Activated B cell treated with CpG ODN at 0.5 μM for 24 hours (primary cell): ENCODE results near the gene TOR1B. TPM values are rescaled to one million over a fixed set of nuclear protein-coding genes. Genes with fewer than 3 reads are reported as not detected.
A peak's percentile ranks its signal among the peaks of the same experiment; 100 is the strongest.
"Not testable (repeated sequence)": the region's sequence is repeated elsewhere in the genome, so short reads cannot be mapped to it uniquely, and the experiment has no call there.

ENCODE experiments used
- ATAC-seq: fragments of 200-7000 bp; cut with Tn5 transposase; one replicate; pipeline ENCODE4 v1.10.0; 2021; ENCODE audit warnings: low read depth, mild to moderate bottlenecking, moderate library complexity
- CTCF ChIA-PET: fragments of 350-600 bp; sonication (Branson Sonifier 250); formaldehyde crosslinking; loops from one replicate; lab custom pipeline; 2021; ENCODE audit warnings: antibody characterized with exemption; lab: Charles Lee
- POLR2A ChIA-PET: fragments of 350-600 bp; sonication (Branson Sonifier 250); formaldehyde crosslinking; loops from one replicate; lab custom pipeline; 2021; ENCODE audit warnings: antibody characterized with exemption; lab: Charles Lee
- DNase-seq: peaks from one replicate; pipeline ENCODE4 v3.0.0; 2022
- H3K27ac Mint-ChIP-seq: one replicate; pipeline ENCODE4 v1.8.0; 2020; ENCODE audit warnings: mixed read lengths
- H3K27me3 Mint-ChIP-seq: one replicate; pipeline ENCODE4 v1.8.0; 2021; ENCODE audit warnings: mixed read lengths
- H3K36me3 Mint-ChIP-seq: one replicate; pipeline ENCODE4 v1.8.0; 2021; ENCODE audit warnings: low read depth, mixed read lengths
- H3K4me1 Mint-ChIP-seq: one replicate; pipeline ENCODE4 v1.8.0; 2021; ENCODE audit warnings: mixed read lengths
- H3K4me3 Mint-ChIP-seq: one replicate; pipeline ENCODE4 v1.8.0; 2020; ENCODE audit warnings: mild to moderate bottlenecking, mixed read lengths
- H3K9me3 Mint-ChIP-seq: one replicate; pipeline ENCODE4 v1.8.0; 2020; ENCODE audit warnings: mixed read lengths
- intact Hi-C: fragments of 100-400 bp; cut with micrococcal nuclease; formaldehyde crosslinking; loops from one replicate; pipeline ENCODE4 v1.15.1; 2024
- total RNA-seq: library from RNA; stranded (reverse); gene quantifications from 2 replicates; pipeline ENCODE4 v1.2.3, GENCODE V29; 2022
- TF ChIP-seq, protein P1 (sequence below): fragments of 200-600 bp; IDR thresholded peaks from one replicate; pipeline ENCODE4 v1.8.0; 2022; ENCODE audit warnings: antibody characterized with exemption, mild to moderate bottlenecking

The TOR1B gene
- total RNA-seq, 1 donor from 2014 or later: 15.3 TPM

DNA sequence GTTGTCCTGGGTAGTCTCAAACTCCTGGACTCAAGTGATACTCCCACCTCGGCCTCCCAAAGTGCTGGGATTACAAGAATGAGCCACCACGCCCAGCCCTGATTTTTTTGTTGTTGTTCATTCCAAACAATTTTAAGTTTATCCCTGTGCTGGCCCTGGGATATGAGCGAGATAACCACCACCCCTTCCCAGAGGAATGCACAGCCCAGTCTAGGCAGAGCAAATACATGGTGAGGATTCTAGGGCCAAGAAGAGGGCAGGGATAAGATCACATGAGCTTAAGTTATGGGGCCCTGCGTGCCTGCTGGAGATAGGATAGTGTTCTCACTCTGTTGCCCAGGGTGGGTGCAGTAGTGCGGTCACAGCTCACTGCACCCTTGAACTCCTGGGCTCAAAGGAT lies 21.0 kb upstream of the TOR1B start:
- peaks cover 17% of the 10 kb centered on the region for H3K27me3 Mint-ChIP-seq
- ChIA-PET POLR2A (interaction anchor here (0.9 kb wide), 1 partner anchor 650 kb away, joined by 4 read pairs; no protein-coding TSS in a partner anchor), CTCF (interaction anchor here (1.5 to 5.4 kb wide), 4 partner anchors 22 to 650 kb away, joined by 4 to 18 read pairs (median 10); no protein-coding TSS in a partner anchor)
- no peak for ATAC-seq
- TF ChIP-seq, protein P1, sequence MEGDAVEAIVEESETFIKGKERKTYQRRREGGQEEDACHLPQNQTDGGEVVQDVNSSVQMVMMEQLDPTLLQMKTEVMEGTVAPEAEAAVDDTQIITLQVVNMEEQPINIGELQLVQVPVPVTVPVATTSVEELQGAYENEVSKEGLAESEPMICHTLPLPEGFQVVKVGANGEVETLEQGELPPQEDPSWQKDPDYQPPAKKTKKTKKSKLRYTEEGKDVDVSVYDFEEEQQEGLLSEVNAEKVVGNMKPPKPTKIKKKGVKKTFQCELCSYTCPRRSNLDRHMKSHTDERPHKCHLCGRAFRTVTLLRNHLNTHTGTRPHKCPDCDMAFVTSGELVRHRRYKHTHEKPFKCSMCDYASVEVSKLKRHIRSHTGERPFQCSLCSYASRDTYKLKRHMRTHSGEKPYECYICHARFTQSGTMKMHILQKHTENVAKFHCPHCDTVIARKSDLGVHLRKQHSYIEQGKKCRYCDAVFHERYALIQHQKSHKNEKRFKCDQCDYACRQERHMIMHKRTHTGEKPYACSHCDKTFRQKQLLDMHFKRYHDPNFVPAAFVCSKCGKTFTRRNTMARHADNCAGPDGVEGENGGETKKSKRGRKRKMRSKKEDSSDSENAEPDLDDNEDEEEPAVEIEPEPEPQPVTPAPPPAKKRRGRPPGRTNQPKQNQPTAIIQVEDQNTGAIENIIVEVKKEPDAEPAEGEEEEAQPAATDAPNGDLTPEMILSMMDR: no peak
- H3K36me3 Mint-ChIP-seq: no peaks in the 10 kb centered on the region
- no peaks in the 10 kb centered on the region for H3K9me3 Mint-ChIP-seq
- H3K4me1 Mint-ChIP-seq: peaks cover 3% of the 10 kb centered on the region
- no peak overlapping the region for H3K4me3 Mint-ChIP-seq
- intact Hi-C loops: loop anchor here (5.0 kb wide), 1 partner anchor 775 kb away; no protein-coding TSS in a partner anchor
- no peak overlapping the region for H3K27ac Mint-ChIP-seq
- no peak for DNase-seq

DNA sequence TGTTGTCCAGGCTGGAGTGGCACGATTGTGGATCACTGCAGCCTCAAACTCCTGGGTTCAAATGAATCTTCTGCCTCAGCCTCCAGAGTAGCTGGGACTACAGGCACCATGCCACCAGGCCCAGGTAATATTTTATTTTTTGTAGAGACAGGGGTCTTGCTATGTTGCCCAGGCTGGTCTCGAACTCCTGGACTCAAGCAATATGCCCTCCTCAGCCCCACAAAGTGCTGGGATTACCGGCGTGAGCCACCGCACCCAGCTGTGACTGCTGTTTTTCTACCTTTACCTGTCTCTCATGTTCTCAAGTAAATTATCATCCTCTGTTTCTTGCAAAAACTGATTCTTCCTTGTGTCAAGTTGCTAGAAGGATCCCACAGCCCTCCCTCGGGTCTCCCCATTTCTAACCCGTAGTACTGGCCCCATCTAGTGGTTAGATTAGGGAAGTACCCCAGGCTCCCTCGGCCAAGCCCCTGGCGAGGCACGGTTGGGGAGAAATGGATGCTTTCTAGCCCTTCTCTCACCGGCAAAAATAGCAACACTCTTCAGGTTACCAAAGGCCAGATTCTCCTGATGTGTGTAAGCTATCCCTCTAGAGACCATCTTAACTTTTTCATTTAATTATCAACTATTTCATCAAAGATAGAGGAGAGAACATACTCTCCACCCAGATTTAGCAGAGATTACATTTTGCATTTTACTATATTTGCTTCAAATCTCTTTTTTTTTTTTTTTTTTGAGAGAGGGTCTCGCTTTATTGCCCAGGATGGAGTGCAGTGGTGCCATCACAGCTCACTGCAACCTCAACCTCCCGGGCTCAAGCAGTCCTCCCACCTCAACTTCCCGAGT lies 19.2 kb upstream of the TOR1B start:
- Mint-ChIP-seq H3K4me3 (no peak overlapping the region), H3K27me3 (peaks cover 15% of the 10 kb centered on the region), H3K4me1 (peaks cover 3% of the 10 kb centered on the region), H3K9me3 (no peaks in the 10 kb centered on the region), H3K36me3 (no peaks in the 10 kb centered on the region), H3K27ac (no peak overlapping the region)
- peak; percentile 46 for DNase-seq
- ATAC-seq: peak; percentile 98
- POLR2A ChIA-PET: interaction anchor here (0.6 to 1.4 kb wide), 4 partner anchors 173 to 645 kb away, joined by 3 to 7 read pairs (median 4); no protein-coding TSS in a partner anchor
- CTCF ChIA-PET: interaction anchor here (1.5 to 5.4 kb wide), 7 partner anchors 24 to 652 kb away, joined by 4 to 18 read pairs (median 6); no protein-coding TSS in a partner anchor
- intact Hi-C loops: loop anchor here (1.0 to 5.0 kb wide), 6 partner anchors 46 to 776 kb away; partner anchors contain the start of gene ASB6
- TF ChIP-seq, protein P1: peak; percentile 74

DNA sequence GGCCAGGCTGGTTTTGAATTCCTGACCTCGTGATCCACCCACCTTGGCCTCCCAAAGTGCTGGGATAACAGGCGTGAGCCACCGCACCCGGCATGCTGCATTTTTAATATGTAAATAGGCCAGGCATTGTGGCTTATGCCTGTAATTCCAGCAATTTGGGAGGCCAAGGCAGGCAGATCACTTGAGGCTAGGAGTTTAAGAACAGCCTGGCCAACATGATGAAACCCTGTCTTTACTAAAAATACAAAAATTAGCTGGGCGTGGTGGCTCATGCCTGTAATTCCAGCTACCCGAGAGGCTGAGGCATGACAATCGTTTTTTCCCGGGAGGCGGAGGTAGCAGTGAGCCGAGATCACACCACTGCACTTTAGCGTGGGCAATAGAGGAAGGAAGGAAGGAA lies 18.0 kb upstream of the TOR1B start:
- ATAC-seq, H3K9me3 Mint-ChIP-seq, H3K4me1 Mint-ChIP-seq, H3K36me3 Mint-ChIP-seq, DNase-seq, H3K4me3 Mint-ChIP-seq, H3K27ac Mint-ChIP-seq: not testable (repeated sequence)
- ChIA-PET CTCF (interaction anchor here (1.3 to 5.4 kb wide), 3 partner anchors 47 to 653 kb away, joined by 3 to 18 read pairs (median 9); no protein-coding TSS in a partner anchor), POLR2A (interaction anchor here (0.7 kb wide), 2 partner anchors 100 to 170 kb away, joined by 3 to 5 read pairs; no protein-coding TSS in a partner anchor)
- H3K27me3 Mint-ChIP-seq: peaks cover 15% of the 10 kb centered on the region
- intact Hi-C loops: loop anchor here (5.0 kb wide), 1 partner anchor 778 kb away; no protein-coding TSS in a partner anchor

DNA sequence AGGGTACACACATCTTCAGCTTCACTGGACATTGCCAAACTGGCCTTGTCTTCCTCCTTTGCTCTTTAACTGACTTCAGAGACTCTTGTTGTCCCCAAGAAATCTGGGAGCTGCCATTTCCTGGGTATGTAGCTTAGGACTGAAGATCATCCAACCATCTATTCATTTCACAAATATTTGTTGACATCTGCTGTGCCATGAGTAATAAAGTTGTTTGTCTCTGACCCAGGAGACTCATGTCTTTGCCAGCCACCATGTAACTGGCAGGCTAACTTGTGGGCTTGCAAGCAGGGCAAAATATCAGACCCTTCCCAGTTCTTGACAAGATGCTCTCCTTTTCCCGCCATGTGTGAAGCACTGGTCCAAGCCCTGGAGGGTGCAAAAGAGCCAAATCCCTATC lies 17.1 kb upstream of the TOR1B start:
- ATAC-seq (no peak), DNase-seq (no peak)
- H3K4me3 Mint-ChIP-seq: no peak overlapping the region
- H3K27me3 Mint-ChIP-seq: peaks cover 15% of the 10 kb centered on the region
- H3K9me3 Mint-ChIP-seq: no peaks in the 10 kb centered on the region
- ChIA-PET CTCF (interaction anchor here (0.9 to 1.3 kb wide), 4 partner anchors 49 to 655 kb away, joined by 3 read pairs; no protein-coding TSS in a partner anchor), POLR2A (interaction anchor here (0.6 kb wide), 1 partner anchor 14 kb away, joined by 7 read pairs; no protein-coding TSS in a partner anchor)
- H3K27ac Mint-ChIP-seq: no peak overlapping the region
- peaks cover 3% of the 10 kb centered on the region for H3K4me1 Mint-ChIP-seq
- no peaks in the 10 kb centered on the region for H3K36me3 Mint-ChIP-seq
- TF ChIP-seq, protein P1: no peak
- intact Hi-C loops: no loop called here

DNA sequence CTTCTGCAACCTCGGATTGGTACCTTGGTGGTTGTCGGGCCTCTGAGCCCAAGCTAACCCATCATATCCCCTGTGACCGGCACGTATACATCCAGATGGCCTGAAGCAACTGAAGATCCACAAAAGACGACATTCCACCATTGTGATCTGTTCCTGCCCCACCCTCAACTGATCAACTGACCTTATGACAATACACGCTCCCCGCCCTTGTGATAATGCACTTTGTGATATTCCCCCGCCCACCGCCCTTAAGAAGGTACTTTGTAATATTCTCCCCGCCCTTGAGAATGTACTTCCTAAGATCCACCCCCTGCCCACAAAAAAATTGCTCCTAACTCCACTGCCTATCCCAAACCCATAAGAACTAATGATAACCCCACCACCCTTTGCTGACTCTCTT lies 16.5 kb upstream of the TOR1B start:
- Mint-ChIP-seq H3K9me3 (no peaks in the 10 kb centered on the region), H3K4me1 (peaks cover 3% of the 10 kb centered on the region), H3K36me3 (no peaks in the 10 kb centered on the region), H3K27me3 (peaks cover 15% of the 10 kb centered on the region), H3K4me3 (no peak overlapping the region), H3K27ac (no peak overlapping the region)
- POLR2A ChIA-PET: no interaction called here
- intact Hi-C loops: no loop called here
- CTCF ChIA-PET: interaction anchor here (0.9 to 1.0 kb wide), 2 partner anchors 49 to 656 kb away, joined by 3 read pairs; no protein-coding TSS in a partner anchor
- TF ChIP-seq, protein P1: no peak
- no peak for ATAC-seq
- DNase-seq: no peak
